Activated CD4-positive, alpha-beta memory T cell treated with anti-CD3 and anti-CD28 coated beads, Interleukin-2, amount 10 ng/mL, durations not matched to agents 7 days and 5 days (primary cell): ENCODE measurements around the gene TPX2. TPM values are rescaled to one million over a fixed set of nuclear protein-coding genes. Genes with fewer than 3 reads are reported as not detected.

Experiments used
- CTCF ChIA-PET: fragments of 350-600 bp; sonication (Branson Sonifier 250); formaldehyde crosslinking; loops from one replicate; lab custom pipeline; 2021; ENCODE audit warnings: antibody characterized with exemption, inconsistent platforms; lab: Charles Lee
- POLR2A ChIA-PET: fragments of 350-600 bp; sonication (Branson Sonifier 250); formaldehyde crosslinking; loops from one replicate; lab custom pipeline; 2021; ENCODE audit warnings: antibody characterized with exemption; lab: Charles Lee
- DNase-seq: peaks from one replicate; pipeline ENCODE4 v3.0.0-alpha.2; 2020
- H3K27ac Mint-ChIP-seq: one replicate; pipeline ENCODE4 v1.8.0; 2021; ENCODE audit warnings: mild to moderate bottlenecking, mixed read lengths
- H3K27me3 Mint-ChIP-seq: one replicate; pipeline ENCODE4 v1.8.0; 2021; ENCODE audit warnings: mixed read lengths
- H3K36me3 Mint-ChIP-seq: one replicate; pipeline ENCODE4 v1.8.0; 2021; ENCODE audit warnings: low read depth, mixed read lengths
- H3K4me1 Mint-ChIP-seq: one replicate; pipeline ENCODE4 v1.8.0; 2021; ENCODE audit warnings: mixed read lengths
- H3K4me3 Mint-ChIP-seq: one replicate; pipeline ENCODE4 v1.8.0; 2021; ENCODE audit warnings: mild to moderate bottlenecking, mixed read lengths
- H3K9me3 Mint-ChIP-seq: one replicate; pipeline ENCODE4 v1.8.0; 2021; ENCODE audit warnings: mixed read lengths
- total RNA-seq, 2 experiments: library from RNA; stranded (reverse); gene quantifications; one replicate each; pipeline ENCODE4 v1.2.3, GENCODE V29; 2021

The TPX2 gene
- total RNA-seq, 2 experiments from 2014 or later = 137 to 138 TPM

GRCh38 chr20:31844737-31845299 lies 105.7 kb downstream of the TPX2 start:
- Mint-ChIP-seq H3K27me3 (peaks cover 9% of the 10 kb centered on the region), H3K27ac (no peak overlapping the region), H3K4me1 (peaks cover 2% of the 10 kb centered on the region), H3K4me3 (no peak overlapping the region), H3K9me3 (no peaks in the 10 kb centered on the region), H3K36me3 (no peaks in the 10 kb centered on the region)
- CTCF ChIA-PET = interaction anchor here (0.8 to 4.7 kb wide), 3 partner anchors 22 to 107 kb away, joined by 3 to 54 read pairs (median 4); partner anchors contain the start of gene PDRG1
- no peak for DNase-seq
- POLR2A ChIA-PET = no interaction called here

GRCh38 chr20:31845300-31845863 lies 106.3 kb downstream of the TPX2 start, which contains the start of gene FOXS1:
FOXS1 (minus strand) TSS chr20:31845604; CDS start chr20:31845542, 62 bp downstream.
- CTCF ChIA-PET = interaction anchor here (0.8 to 4.7 kb wide), 3 partner anchors 22 to 107 kb away, joined by 3 to 54 read pairs (median 4); partner anchors contain the start of gene PDRG1
- Mint-ChIP-seq H3K9me3 (no peaks in the 10 kb centered on the region), H3K27ac (no peak within 1 kb of the TSS), H3K36me3 (no peaks in the 10 kb centered on the region), H3K4me1 (peaks cover 2% of the 10 kb centered on the region), H3K27me3 (peaks cover 15% of the 10 kb centered on the region), H3K4me3 (no peak within 1 kb of the TSS)
- POLR2A ChIA-PET = no interaction called here
- DNase-seq = no peak

GRCh38 chr20:31846793-31847138 lies 107.7 kb downstream of the TPX2 start:
- CTCF ChIA-PET = interaction anchor here (0.6 to 4.7 kb wide), 25 partner anchors 9 to 251 kb away, joined by 3 to 54 read pairs (median 4); partner anchors contain the start of genes MYLK2 and PDRG1
- peaks cover 2% of the 10 kb centered on the region for H3K4me1 Mint-ChIP-seq
- no peaks in the 10 kb centered on the region for H3K36me3 Mint-ChIP-seq
- H3K4me3 Mint-ChIP-seq = no peak overlapping the region
- no peaks in the 10 kb centered on the region for H3K9me3 Mint-ChIP-seq
- POLR2A ChIA-PET = interaction anchor here (0.9 to 1.9 kb wide), 2 partner anchors 9 to 23 kb away, joined by 3 to 6 read pairs; no protein-coding TSS in a partner anchor
- H3K27me3 Mint-ChIP-seq = peaks cover 25% of the 10 kb centered on the region
- no peak overlapping the region for H3K27ac Mint-ChIP-seq
- DNase-seq = no peak

- POLR2A ChIA-PET = interaction anchor here (1.9 kb wide), 1 partner anchor 11 kb away, joined by 6 read pairs; no protein-coding TSS in a partner anchor
- Mint-ChIP-seq H3K4me3 (no peak overlapping the region), H3K36me3 (no peaks in the 10 kb centered on the region), H3K27me3 (peaks cover 25% of the 10 kb centered on the region), H3K4me1 (peaks cover 2% of the 10 kb centered on the region), H3K27ac (no peak overlapping the region), H3K9me3 (no peaks in the 10 kb centered on the region)
- CTCF ChIA-PET = interaction anchor here (0.7 to 4.7 kb wide), 6 partner anchors 11 to 183 kb away, joined by 3 to 54 read pairs (median 3); partner anchors contain the start of gene MYLK2
- no peak for DNase-seq
These were observed 109.3 kb downstream of the TPX2 start for GRCh38 chr20:31848088-31848999.

- ChIA-PET POLR2A (no interaction called here), CTCF (interaction anchor here (0.9 to 4.7 kb wide), 5 partner anchors 12 to 103 kb away, joined by 3 to 54 read pairs (median 6); partner anchors contain the start of gene PDRG1)
- H3K9me3 Mint-ChIP-seq = no peaks in the 10 kb centered on the region
- DNase-seq = no peak
- no peak overlapping the region for H3K27ac Mint-ChIP-seq
- no peak overlapping the region for H3K4me3 Mint-ChIP-seq
- H3K4me1 Mint-ChIP-seq = peaks cover 2% of the 10 kb centered on the region
- H3K27me3 Mint-ChIP-seq = peaks cover 30% of the 10 kb centered on the region
- no peaks in the 10 kb centered on the region for H3K36me3 Mint-ChIP-seq
These were observed 110.3 kb downstream of the TPX2 start for GRCh38 chr20:31849306-31849930.

Other genes with a start within 250 kb of the TPX2 start
- gene HM13, start 224.8 kb upstream of the TPX2 start, total RNA-seq = 100 to 1,000 TPM; 162 to 165 TPM
- under 1 TPM; 0.48 to 0.58 TPM for gene ID1, start 134.0 kb upstream of the TPX2 start, total RNA-seq
- not detected for gene COX4I2, start 101.4 kb upstream of the TPX2 start, total RNA-seq
- 10 to 100 TPM; 67.7 to 72.5 TPM for gene BCL2L1, start 16.4 kb upstream of the TPX2 start, total RNA-seq
- under 1 TPM; 0.33 to 0.45 TPM for gene MYLK2, start 80.1 kb downstream of the TPX2 start, total RNA-seq
- gene FOXS1, start 106.3 kb downstream of the TPX2 start, total RNA-seq = not detected
- not detected for gene DUSP15, start 131.2 kb downstream of the TPX2 start, total RNA-seq
- not detected for gene TTLL9, start 131.3 kb downstream of the TPX2 start, total RNA-seq
- gene PDRG1, start 212.8 kb downstream of the TPX2 start, total RNA-seq = 10 to 100 TPM; 10.8 TPM
- not detected for gene XKR7, start 228.9 kb downstream of the TPX2 start, total RNA-seq